Activated naive CD8-positive, alpha-beta T cell treated with anti-CD3 and anti-CD28 coated beads for 36 hours (primary cell): ENCODE results near the gene MEPCE. TPM values are rescaled to one million over a fixed set of nuclear protein-coding genes. Genes with fewer than 3 reads are reported as not detected.
"Not testable (repeated sequence)": the region's sequence is repeated elsewhere in the genome, so short reads cannot be mapped to it uniquely, and the experiment has no call there.

Experiments used
- DNase-seq: peaks from one replicate; pipeline ENCODE4 v3.0.0; 2021
- H3K27ac Mint-ChIP-seq: one replicate; pipeline ENCODE4 v1.8.0; 2022; ENCODE audit warnings: mild to moderate bottlenecking, moderate library complexity, mixed read lengths
- H3K27me3 Mint-ChIP-seq: one replicate; pipeline ENCODE4 v1.8.0; 2022; ENCODE audit warnings: mild to moderate bottlenecking, mixed read lengths
- H3K36me3 Mint-ChIP-seq: one replicate; pipeline ENCODE4 v1.8.0; 2021; ENCODE audit warnings: mild to moderate bottlenecking, mixed read lengths
- H3K4me1 Mint-ChIP-seq: one replicate; pipeline ENCODE4 v1.8.0; 2021; ENCODE audit warnings: mixed read lengths
- H3K4me3 Mint-ChIP-seq: one replicate; pipeline ENCODE4 v1.8.0; 2022; ENCODE audit warnings: mild to moderate bottlenecking, moderate library complexity, mixed read lengths
- H3K9me3 Mint-ChIP-seq: one replicate; pipeline ENCODE4 v1.8.0; 2022; ENCODE audit warnings: mixed read lengths
- total RNA-seq, 2 experiments: library from RNA; stranded (reverse); gene quantifications; one replicate each; pipeline ENCODE4 v1.2.3, GENCODE V29; 2021

The MEPCE gene, protein sequence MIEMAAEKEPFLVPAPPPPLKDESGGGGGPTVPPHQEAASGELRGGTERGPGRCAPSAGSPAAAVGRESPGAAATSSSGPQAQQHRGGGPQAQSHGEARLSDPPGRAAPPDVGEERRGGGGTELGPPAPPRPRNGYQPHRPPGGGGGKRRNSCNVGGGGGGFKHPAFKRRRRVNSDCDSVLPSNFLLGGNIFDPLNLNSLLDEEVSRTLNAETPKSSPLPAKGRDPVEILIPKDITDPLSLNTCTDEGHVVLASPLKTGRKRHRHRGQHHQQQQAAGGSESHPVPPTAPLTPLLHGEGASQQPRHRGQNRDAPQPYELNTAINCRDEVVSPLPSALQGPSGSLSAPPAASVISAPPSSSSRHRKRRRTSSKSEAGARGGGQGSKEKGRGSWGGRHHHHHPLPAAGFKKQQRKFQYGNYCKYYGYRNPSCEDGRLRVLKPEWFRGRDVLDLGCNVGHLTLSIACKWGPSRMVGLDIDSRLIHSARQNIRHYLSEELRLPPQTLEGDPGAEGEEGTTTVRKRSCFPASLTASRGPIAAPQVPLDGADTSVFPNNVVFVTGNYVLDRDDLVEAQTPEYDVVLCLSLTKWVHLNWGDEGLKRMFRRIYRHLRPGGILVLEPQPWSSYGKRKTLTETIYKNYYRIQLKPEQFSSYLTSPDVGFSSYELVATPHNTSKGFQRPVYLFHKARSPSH
- total RNA-seq: 10 to 100 TPM; 60.1 to 65.4 TPM

DNA sequence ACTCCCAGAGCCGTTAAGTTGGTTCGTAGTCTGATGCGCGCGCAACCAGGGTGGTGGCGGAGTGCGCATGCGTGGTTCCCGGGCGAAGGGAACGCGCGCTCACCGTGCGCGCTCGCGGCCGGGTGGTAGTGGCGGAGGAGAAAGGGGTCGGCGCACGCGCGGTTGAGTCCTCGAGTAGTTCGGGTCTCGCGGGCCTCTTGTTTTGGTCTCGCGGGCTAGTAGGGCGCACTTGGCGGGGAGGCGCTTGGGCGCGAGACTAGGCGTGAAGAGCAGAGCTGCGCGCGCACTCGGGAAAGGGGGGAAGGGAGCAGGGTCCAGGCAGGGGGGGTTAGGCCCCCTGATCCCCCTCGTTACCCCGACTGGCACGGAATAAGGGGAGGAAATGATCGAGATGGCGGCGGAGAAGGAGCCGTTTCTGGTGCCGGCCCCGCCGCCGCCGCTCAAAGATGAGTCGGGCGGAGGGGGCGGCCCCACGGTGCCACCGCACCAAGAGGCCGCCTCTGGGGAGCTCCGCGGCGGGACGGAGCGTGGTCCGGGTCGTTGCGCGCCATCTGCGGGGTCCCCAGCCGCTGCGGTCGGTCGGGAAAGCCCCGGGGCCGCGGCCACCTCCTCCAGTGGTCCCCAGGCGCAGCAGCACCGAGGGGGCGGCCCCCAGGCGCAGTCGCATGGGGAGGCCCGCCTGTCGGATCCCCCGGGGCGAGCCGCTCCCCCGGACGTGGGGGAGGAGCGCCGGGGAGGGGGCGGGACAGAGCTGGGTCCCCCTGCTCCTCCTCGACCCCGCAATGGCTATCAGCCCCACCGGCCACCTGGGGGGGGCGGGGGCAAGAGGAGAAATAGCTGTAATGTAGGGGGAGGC, at the start of gene MEPCE:
TSS of gene MEPCE (plus strand) at position 195 of the 856 bp plus-strand sequence. CDS start at position 383, 188 bp downstream.
- DNase-seq: peak; percentile 95
- Mint-ChIP-seq H3K36me3 (peaks cover 56% of the 10 kb centered on the region), H3K4me1 (peaks cover 50% of the 10 kb centered on the region), H3K27me3 (peaks cover 11% of the 10 kb centered on the region), H3K27ac (peak within 1 kb of the TSS; percentile 99), H3K4me3 (peak within 1 kb of the TSS; percentile 98), H3K9me3 (no peaks in the 10 kb centered on the region)

DNA sequence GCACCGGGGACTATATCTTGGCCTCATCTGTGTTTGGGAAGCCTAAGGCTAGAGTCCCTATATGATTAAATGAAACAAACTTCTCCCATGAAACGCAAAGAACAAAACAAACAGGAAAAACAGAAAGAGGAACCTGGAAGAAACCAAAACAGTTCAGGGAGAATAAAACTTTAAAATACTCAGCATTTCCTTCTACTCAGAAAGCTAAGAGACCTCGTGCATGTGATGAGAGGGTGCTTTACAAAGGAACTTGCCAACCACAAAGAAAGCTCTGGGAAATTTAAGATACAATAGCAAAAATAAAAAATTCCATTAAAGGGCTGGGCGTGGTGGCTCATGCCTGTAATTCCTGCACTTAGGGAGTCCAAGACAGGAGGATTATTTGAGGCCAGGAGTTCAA, 49.4 kb upstream of the MEPCE start:
- H3K36me3 Mint-ChIP-seq: no peaks in the 10 kb centered on the region

DNA sequence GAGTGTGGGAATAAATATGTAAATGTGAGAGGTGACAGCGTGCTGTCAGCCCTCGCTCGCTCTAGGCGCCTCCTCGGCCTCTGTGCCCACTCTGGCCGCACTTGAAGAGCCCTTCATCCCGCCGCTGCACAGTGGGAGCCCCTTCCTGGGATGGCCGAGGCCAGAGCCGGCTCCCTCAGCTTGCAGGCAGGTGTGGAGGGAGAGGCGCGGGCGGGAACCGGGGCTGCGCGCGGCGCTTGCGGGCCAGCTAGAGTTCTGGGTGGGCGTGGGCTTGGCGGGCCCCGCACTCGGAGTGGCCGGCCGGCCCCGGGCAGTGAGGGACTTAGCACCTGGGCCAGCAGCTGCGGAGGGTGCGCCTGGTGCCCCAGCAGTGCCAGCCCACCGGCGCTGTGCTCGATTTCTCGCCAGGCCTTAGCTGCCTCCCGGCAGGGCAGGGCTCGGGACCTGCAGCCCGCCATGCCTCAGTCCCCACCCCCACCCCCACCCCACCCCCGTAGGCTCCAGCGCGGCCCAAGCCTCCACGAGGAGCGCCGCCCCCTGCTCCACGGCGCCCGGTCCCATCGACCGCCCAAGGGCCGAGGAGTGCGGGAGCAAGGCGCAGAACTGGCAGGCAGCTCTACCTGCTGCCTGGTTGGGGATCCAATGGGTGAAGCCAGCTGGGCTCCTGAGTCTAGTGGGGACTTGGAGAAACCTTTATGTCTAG, 47.9 kb upstream of the MEPCE start:
- not testable (repeated sequence) for DNase-seq, H3K4me3 Mint-ChIP-seq, H3K9me3 Mint-ChIP-seq, H3K27me3 Mint-ChIP-seq, H3K4me1 Mint-ChIP-seq, H3K27ac Mint-ChIP-seq, H3K36me3 Mint-ChIP-seq

More for the DNA sequence above, 49.4 kb upstream of the MEPCE start:
- H3K27ac Mint-ChIP-seq: no peak overlapping the region
- DNase-seq: no peak
- H3K4me3 Mint-ChIP-seq: no peak overlapping the region
- H3K9me3 Mint-ChIP-seq: no peaks in the 10 kb centered on the region
- peaks cover 7% of the 10 kb centered on the region for H3K4me1 Mint-ChIP-seq
- H3K27me3 Mint-ChIP-seq: no peaks in the 10 kb centered on the region

DNA sequence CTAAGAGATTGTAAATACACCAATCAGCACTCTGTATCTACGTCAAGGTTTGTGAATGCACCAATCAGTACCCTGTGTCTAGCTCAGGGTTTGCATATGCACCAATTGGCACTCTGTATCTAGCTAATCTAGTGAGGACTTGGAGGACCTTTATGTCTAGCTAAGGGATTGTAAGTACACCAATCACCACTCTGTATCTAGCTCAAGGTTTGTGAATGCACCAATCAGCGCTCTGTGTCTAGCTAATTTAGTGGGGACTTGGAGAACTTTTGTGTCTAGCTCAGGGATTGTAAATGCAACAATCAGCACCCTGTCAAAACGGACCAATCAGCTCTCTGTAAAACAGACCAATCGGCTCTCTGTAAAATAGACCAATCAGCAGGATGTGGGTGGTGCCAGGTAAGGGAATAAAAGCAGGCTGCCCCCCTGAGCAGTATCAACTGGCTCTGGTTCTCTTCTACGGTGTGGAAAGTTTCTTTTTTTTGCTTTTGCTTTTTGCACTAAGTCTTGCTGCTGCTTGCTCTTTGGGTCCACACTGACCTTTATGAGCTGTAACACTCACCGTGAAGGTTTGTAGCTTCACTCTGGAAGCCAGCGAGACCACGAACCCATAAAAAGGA, 47.3 kb upstream of the MEPCE start:
- not testable (repeated sequence) for H3K4me3 Mint-ChIP-seq, H3K9me3 Mint-ChIP-seq, DNase-seq, H3K27me3 Mint-ChIP-seq, H3K4me1 Mint-ChIP-seq, H3K36me3 Mint-ChIP-seq
- H3K27ac Mint-ChIP-seq: peak overlapping the region; percentile 10

DNA sequence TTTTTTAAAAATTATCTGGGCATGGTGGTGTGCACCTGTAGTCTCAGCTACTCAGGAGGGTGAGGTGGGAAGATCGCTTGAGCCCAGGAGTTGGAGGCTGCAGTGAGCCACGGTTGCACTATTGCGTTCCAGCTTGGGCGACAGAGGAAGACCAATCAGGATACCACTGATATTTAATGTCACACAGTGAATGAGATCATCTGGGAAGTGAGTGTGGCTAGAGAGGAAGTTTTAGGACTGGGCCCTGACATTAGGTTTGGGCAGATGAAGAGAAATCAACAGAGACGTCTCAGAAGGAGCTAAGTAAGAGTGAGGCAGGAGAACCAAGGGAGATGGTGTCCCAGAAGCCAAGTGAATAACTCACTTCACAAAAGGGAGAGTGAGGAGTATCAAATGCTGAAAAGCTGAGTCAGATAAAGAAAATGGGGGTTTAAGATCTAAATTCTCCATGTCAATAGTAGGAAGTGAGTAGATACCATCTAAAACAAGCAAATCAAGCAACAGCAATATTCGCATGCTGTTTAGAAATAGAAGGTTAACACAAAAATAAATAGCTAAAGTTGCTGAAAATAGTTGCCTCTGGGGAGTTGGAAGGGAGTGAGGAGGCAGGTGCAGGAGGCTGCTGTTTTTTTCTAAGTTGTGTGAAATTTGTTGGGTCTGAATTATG, 44.9 kb upstream of the MEPCE start:
- H3K27me3 Mint-ChIP-seq: peaks cover 5% of the 10 kb centered on the region
- no peak for DNase-seq
- H3K36me3 Mint-ChIP-seq: no peaks in the 10 kb centered on the region
- H3K27ac Mint-ChIP-seq: no peak overlapping the region
- H3K4me1 Mint-ChIP-seq: peaks cover 7% of the 10 kb centered on the region
- H3K9me3 Mint-ChIP-seq: no peaks in the 10 kb centered on the region
- H3K4me3 Mint-ChIP-seq: no peak overlapping the region

DNA sequence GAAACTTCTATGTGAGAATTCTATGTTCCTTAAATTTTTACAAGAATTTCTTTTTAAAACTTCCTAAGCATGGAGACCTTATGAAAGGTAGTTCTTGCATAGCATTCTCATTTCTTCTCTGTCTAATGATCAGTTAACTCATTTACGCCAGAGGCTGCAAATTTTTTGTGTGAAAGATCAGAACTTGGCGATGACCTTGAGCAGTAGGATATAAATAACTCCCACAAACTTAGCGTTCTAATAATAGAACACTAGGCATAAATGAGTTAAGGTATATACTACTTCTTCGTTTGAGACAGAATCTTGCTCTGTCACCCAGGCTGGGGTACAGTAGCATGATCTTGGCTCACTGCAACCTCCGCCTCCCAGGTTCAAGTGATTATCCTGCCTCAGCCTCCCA, 42.7 kb upstream of the MEPCE start:
- Mint-ChIP-seq H3K4me3 (no peak overlapping the region), H3K27ac (no peak overlapping the region), H3K9me3 (no peaks in the 10 kb centered on the region), H3K4me1 (peaks cover 7% of the 10 kb centered on the region), H3K36me3 (no peaks in the 10 kb centered on the region), H3K27me3 (peaks cover 10% of the 10 kb centered on the region)
- DNase-seq: no peak

DNA sequence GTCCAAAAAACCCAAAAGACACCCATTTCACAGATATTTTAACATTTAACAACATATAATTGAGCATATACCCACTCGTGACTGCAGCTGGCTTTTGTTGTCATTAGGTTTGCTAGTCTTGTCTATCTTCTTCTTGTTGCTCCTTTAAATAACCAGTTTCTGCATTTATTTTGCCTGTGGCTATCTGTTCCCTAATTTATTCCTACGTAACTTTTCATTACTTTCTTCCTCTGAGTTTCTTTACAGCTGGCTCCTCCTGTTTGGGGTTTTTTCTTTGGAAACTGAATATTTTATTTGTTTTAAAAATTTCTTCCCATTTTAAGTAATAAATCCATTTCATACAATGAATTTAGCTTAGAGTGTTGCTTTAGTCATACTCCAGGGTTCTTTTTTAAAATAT, 41.9 kb upstream of the MEPCE start:
- no peaks in the 10 kb centered on the region for H3K36me3 Mint-ChIP-seq
- H3K9me3 Mint-ChIP-seq: no peaks in the 10 kb centered on the region
- no peak overlapping the region for H3K27ac Mint-ChIP-seq
- DNase-seq: no peak
- peaks cover 3% of the 10 kb centered on the region for H3K4me1 Mint-ChIP-seq
- no peak overlapping the region for H3K4me3 Mint-ChIP-seq
- peaks cover 15% of the 10 kb centered on the region for H3K27me3 Mint-ChIP-seq

DNA sequence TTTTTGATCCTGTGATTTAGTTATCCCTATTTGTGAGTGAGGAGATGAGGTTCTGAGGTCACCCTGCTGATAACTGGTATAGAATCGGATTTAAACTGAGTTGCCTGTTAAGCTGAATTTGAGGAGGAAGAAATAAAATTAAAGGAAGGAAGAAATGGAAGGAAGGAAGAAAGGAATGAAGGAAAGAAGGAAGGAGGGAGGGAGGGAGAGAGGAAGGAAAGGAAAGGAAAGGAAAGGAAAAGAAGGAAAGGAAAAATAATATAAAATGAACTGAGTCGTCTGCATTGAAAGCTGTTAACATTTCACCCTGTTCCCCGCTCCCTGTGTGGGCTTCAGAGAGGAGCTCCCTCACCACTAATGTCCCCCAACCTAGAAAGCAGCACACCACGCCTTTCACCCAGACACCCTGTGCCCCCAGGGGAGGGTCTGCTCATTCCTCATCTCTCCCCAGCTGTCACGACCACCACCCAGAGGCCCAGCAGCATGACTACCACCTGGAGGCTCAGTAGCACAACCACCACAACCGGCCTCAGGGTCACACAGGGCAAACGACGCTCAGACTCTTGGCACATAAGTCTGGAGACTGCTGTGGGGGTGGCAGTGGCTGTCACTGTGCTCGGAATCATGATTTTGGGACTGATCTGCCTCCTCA, 40.1 kb upstream of the MEPCE start:
- H3K36me3 Mint-ChIP-seq: no peaks in the 10 kb centered on the region
- no peak overlapping the region for H3K27ac Mint-ChIP-seq
- peaks cover 15% of the 10 kb centered on the region for H3K27me3 Mint-ChIP-seq
- no peak for DNase-seq
- H3K9me3 Mint-ChIP-seq: no peaks in the 10 kb centered on the region
- H3K4me3 Mint-ChIP-seq: no peak overlapping the region
- no peaks in the 10 kb centered on the region for H3K4me1 Mint-ChIP-seq

DNA sequence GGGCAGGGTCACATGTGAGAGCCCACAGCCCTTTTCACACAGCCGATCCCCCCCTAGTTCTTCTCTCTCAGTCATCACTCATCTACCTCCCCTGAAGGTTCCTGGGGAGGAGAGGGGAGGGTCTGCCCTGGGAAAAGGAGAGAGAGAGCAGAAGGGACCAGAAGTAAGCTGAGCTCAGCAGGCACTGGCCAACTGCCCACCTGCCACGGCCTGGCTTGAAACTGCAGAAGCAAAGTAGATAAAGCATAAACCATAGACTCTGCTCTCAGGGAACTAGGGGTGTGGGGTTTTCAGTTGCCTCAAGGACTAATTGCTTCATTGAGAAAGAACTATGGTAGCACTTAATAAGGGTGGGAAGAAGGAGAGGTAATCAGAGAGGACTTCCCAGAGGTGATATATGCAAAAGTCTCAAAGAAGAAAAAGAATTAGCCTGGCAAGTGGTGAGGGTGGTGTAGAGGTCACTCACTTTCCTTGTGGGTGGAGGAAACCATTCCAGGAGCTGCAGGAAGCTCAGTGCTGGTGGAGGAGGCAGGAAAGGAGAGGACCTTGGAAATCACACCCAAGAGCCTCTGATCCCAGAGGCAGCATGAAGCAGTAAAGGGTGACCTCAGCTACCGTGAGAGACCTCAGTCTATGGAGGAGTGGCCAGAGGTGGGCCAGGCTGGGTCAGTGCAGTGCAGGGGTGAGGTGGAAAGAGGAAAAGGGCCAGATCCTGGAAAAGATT, 39.2 kb upstream of the MEPCE start:
- H3K27ac Mint-ChIP-seq: no peak overlapping the region
- H3K36me3 Mint-ChIP-seq: no peaks in the 10 kb centered on the region
- H3K27me3 Mint-ChIP-seq: peaks cover 15% of the 10 kb centered on the region
- H3K4me1 Mint-ChIP-seq: peaks cover 2% of the 10 kb centered on the region
- H3K4me3 Mint-ChIP-seq: no peak overlapping the region
- DNase-seq: no peak
- no peaks in the 10 kb centered on the region for H3K9me3 Mint-ChIP-seq

DNA sequence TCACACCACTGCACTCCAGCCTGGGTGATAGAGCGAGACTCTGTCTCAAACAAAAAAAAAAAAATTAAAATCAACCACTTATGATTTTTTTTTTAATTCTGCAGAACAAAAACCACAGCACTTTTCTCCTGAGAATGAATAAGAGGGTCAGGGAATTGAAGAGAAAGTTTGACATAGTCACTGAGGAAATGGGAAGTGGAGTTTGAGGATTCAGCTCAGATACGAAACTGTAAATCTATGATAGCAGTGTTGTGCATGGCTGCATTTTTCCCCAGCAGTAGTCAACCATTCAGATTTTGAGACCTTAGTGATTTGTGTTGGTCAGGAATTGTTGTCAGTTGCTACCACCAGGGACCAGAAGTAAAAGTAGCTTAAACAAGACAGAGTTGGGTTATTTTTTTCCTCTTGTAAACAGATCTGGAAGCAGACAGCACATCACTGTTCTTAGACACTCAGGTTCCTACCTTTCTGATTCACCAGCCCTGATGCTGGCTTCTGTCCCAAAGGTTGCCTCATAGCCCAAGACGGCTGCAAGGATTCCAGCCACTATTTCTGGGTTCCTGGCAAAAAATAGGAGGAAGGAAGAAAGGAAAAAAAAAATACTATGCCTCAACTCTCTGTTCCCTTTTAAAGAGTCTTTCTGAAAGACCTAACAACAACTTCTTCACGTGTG, 36.3 kb upstream of the MEPCE start:
- no peak for DNase-seq
- H3K27me3 Mint-ChIP-seq: peaks cover 17% of the 10 kb centered on the region
- H3K4me3 Mint-ChIP-seq: no peak overlapping the region
- no peaks in the 10 kb centered on the region for H3K9me3 Mint-ChIP-seq
- H3K36me3 Mint-ChIP-seq: no peaks in the 10 kb centered on the region
- H3K4me1 Mint-ChIP-seq: peaks cover 21% of the 10 kb centered on the region
- no peak overlapping the region for H3K27ac Mint-ChIP-seq

DNA sequence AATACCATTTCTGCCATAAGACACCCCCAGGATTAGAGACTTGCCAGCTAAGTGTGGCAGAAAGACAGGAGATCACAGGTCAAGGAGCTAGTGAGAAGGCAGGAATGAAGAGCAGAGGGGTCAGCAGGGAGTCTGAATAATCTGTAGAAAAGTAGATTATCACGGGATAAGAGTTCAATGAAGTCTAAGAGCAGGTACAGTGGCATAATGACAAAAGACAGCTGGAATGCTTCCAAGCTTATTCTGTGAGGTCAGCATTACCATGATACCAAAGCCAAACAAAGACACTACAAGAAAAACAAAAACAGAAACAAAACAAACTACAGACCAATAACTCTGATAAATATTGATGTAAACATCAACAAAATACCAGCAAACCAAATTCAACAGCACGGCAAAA, 35.6 kb upstream of the MEPCE start:
- H3K27ac Mint-ChIP-seq: no peak overlapping the region
- no peak overlapping the region for H3K4me3 Mint-ChIP-seq
- H3K4me1 Mint-ChIP-seq: peaks cover 24% of the 10 kb centered on the region
- DNase-seq: no peak
- H3K9me3 Mint-ChIP-seq: no peaks in the 10 kb centered on the region
- H3K36me3 Mint-ChIP-seq: no peaks in the 10 kb centered on the region
- peaks cover 24% of the 10 kb centered on the region for H3K27me3 Mint-ChIP-seq

DNA sequence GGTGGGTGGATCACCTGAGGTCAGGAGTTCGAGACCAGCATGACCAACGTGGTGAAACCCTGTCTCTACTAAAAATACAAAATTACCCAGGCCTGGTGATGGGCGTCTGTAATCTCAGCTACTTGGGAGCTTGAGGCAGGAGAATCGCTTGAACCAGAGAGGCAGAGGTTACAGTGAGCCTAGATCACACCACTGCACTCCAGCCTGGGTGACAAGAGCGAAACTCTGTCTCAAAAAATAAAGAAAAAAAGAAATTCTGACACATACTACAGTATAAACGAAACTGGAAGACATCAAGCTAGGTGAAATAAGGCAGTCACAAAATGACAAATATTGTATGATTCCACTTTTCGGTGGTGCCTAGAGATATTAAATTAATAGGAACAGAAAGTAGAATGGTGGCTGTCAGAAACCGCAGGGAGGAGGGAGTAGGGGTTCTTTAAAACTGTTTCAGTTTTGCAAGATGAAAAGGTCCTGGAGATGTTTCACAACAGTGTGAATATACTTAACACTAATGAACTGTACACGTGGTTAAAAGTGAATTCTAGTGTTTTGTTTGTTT, 33.1 kb upstream of the MEPCE start:
- H3K4me3 Mint-ChIP-seq: peak overlapping the region; percentile 32
- H3K4me1 Mint-ChIP-seq: peaks cover 24% of the 10 kb centered on the region
- no peaks in the 10 kb centered on the region for H3K36me3 Mint-ChIP-seq
- peaks cover 18% of the 10 kb centered on the region for H3K27me3 Mint-ChIP-seq
- DNase-seq: peak; percentile 61
- H3K27ac Mint-ChIP-seq: peak overlapping the region; percentile 73
- H3K9me3 Mint-ChIP-seq: no peaks in the 10 kb centered on the region
